Keratinocyte (primary cell): ENCODE results near the gene MED29. TPM values are rescaled to one million over a fixed set of nuclear protein-coding genes. Genes with fewer than 3 reads are reported as not detected.

Experiments used
- DNase-seq: peaks from one replicate; pipeline ENCODE4 v3.0.0-alpha.2; 2011; ENCODE audit warnings: low read depth, missing footprints, low spot score
- FAIRE-seq: peaks from 2 replicates; lab custom pipeline; 2011; peaks lifted over from hg19 to GRCh38; lab: Jason Lieb, UNC
- H2AFZ ChIP-seq: 2 replicates; pipeline ENCODE4 v1.6.0; 2012; ENCODE audit warnings: low read length, control low read depth, inconsistent platforms; ENCODE audit not compliant: control insufficient read depth
- H3K27ac ChIP-seq: 2 replicates; pipeline ENCODE4 v1.5.1; 2011; ENCODE audit warnings: low read length; ENCODE audit not compliant: control insufficient read depth, insufficient read depth
- H3K27me3 ChIP-seq: 3 replicates; pipeline ENCODE4 v1.6.0; 2011; ENCODE audit warnings: low read length; ENCODE audit not compliant: control insufficient read depth, insufficient read depth; ENCODE audit errors: extremely low read depth
- H3K36me3 ChIP-seq, 2 experiments: 2 replicates in 1 of 2; 3 replicates in 1 of 2; pipeline ENCODE4 v1.5.1; 2011; ENCODE audit warnings: low read length in 2 of 2, mild to moderate bottlenecking in 1 of 2; ENCODE audit not compliant: control insufficient read depth in 2 of 2, insufficient read depth in 2 of 2; ENCODE audit errors: extremely low read depth in 1 of 2
- H3K4me1 ChIP-seq: 3 replicates; pipeline ENCODE4 v1.5.1; 2011; ENCODE audit warnings: low read length; ENCODE audit not compliant: control insufficient read depth, insufficient read depth; ENCODE audit errors: extremely low read depth
- H3K4me2 ChIP-seq: 3 replicates; pipeline ENCODE4 v1.6.0; 2011; ENCODE audit warnings: low read depth, low read length; ENCODE audit not compliant: control insufficient read depth, insufficient read depth; ENCODE audit errors: extremely low read depth
- H3K4me3 ChIP-seq, 3 experiments: fragments of 200-600 bp in 1 of 3; sonication (generic) in 1 of 3; 2 replicates in 2 of 3; 3 replicates in 1 of 3; pipeline ENCODE4 v1.5.1; 2011 to 2016; ENCODE audit warnings: low read length in 3 of 3, mild to moderate bottlenecking in 3 of 3, control low read depth in 2 of 3, inconsistent platforms in 1 of 3, low read depth in 1 of 3, mixed read lengths in 1 of 3, mixed run types in 1 of 3, moderate library complexity in 1 of 3; ENCODE audit not compliant: control insufficient read depth in 2 of 3, insufficient read depth in 2 of 3; ENCODE audit errors: extremely low read depth in 1 of 3
- H3K79me2 ChIP-seq: 2 replicates; pipeline ENCODE4 v1.6.0; 2012; ENCODE audit warnings: low read length; ENCODE audit not compliant: control insufficient read depth, insufficient read depth
- H3K9ac ChIP-seq: 3 replicates; pipeline ENCODE4 v1.6.0; 2011; ENCODE audit warnings: low read length; ENCODE audit not compliant: control insufficient read depth, insufficient read depth; ENCODE audit errors: extremely low read depth
- H3K9me1 ChIP-seq: 3 replicates; pipeline ENCODE4 v1.6.0; 2011; ENCODE audit warnings: low read length; ENCODE audit not compliant: control insufficient read depth, insufficient read depth; ENCODE audit errors: extremely low read depth
- H3K9me3 ChIP-seq: 2 replicates; pipeline ENCODE4 v1.5.1; 2012; ENCODE audit warnings: low read depth, low read length; ENCODE audit not compliant: control insufficient read depth
- H4K20me1 ChIP-seq: 3 replicates; pipeline ENCODE4 v1.6.0; 2011; ENCODE audit warnings: low read length; ENCODE audit not compliant: control insufficient read depth, insufficient read depth; ENCODE audit errors: extremely low read depth
- CTCF ChIP-seq, 3 experiments: IDR thresholded peaks in 1 of 3; conservative IDR thresholded peaks in 1 of 3; optimal IDR thresholded peaks in 1 of 3; 2 replicates in 2 of 3; 3 replicates in 1 of 3; pipeline versions ENCODE3 to v1.5.1; 2011; ENCODE audit warnings: low read length in 3 of 3, mild to moderate bottlenecking in 3 of 3, moderate library complexity in 2 of 3, control low read depth in 1 of 3, inconsistent platforms in 1 of 3; ENCODE audit not compliant: insufficient read depth in 2 of 3; ENCODE audit errors: extremely low read depth in 1 of 3
- EZH2 ChIP-seq: IDR thresholded peaks from one replicate; pipeline ENCODE4 v1.6.1; 2012; ENCODE audit warnings: inconsistent platforms, mild to moderate bottlenecking, low read length, moderate library complexity
- dilution Hi-C: fragments of 300-500 bp; cut with MboI; formaldehyde crosslinking; loops from one replicate; pipeline ENCODE4 v1.7.0; 2020; ENCODE audit warnings: low sequenced_read_pairs; ENCODE audit not compliant: extremely low pct_ligation_motif_present
- polyA plus RNA-seq, 5 experiments: library from polyadenylated mRNA; depleted of rRNA in 3 of 5; stranded (reverse) in 3 of 5; stranded (forward) in 1 of 5; unstranded in 1 of 5; fragments of >200 nt; gene quantifications; 1 replicate in 1 of 5; 2 replicates in 3 of 5; 3 replicates in 1 of 5; pipeline versions ENCODE4 v1.2.1 to v1.2.3, GENCODE V29; 2011 to 2012; ENCODE audit warnings: missing spikeins in 2 of 5, low read depth in 1 of 5, low replicate concordance in 1 of 5

MED29 gene
- polyA plus RNA-seq, 1 donor (not counting 4 experiments of a cell fraction or from before 2014, with no cell fraction given) = 14.7 TPM

DNA sequence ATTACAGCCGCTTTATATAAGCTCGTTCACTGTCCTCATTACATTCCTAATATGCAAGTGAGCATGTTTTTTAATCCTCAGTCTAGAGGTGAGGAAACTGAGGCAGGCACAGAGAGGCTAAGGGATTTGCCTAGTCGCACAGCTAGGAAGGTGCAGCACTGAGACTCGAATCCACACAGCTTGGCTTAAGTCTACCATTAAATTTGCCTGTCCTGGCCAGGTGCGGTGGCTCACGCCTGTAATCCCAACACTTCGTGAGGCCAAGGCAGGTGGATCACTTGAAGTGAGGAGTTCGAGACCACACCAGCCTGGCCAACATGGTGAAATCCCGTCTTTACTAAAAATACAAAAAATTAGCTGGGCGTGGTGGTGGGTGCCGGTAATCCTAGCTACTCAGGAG is 36.5 kb downstream of the MED29 start:
- no peak for FAIRE-seq
- H3K4me1 ChIP-seq = peaks cover 4% of the 10 kb centered on the region

GRCh38 chr19:39428283-39429112 is 37.3 kb downstream of the MED29 start:
- no peak overlapping the region for H3K9ac ChIP-seq
- no peak for TF ChIP-seq EZH2
- no peaks in the 10 kb centered on the region for H3K9me3 ChIP-seq
- H3K9me1 ChIP-seq = peaks cover 3% of the 10 kb centered on the region
- H3K36me3 ChIP-seq = peaks cover 10 to 15% of the 10 kb centered on the region in 2 experiments
- H3K79me2 ChIP-seq = peaks cover 6% of the 10 kb centered on the region
- no peak overlapping the region for H3K4me3 ChIP-seq
- H3K4me1 ChIP-seq = peaks cover 4% of the 10 kb centered on the region
- DNase-seq (no peak), FAIRE-seq (no peak)
- no peak overlapping the region for H3K4me2 ChIP-seq
- dilution Hi-C loops = no loop called here
- peaks cover 5% of the 10 kb centered on the region for H4K20me1 ChIP-seq
- no peak overlapping the region for H3K27ac ChIP-seq
- H3K27me3 ChIP-seq = no peaks in the 10 kb centered on the region
- no peak overlapping the region for H2AFZ ChIP-seq

More for the DNA sequence above, 36.5 kb downstream of the MED29 start:
- Histone ChIP-seq H3K36me3 (peaks cover 2 to 8% of the 10 kb centered on the region in 2 experiments), H3K9me3 (no peaks in the 10 kb centered on the region), H3K4me2 (no peak overlapping the region), H2AFZ (no peak overlapping the region), H3K9me1 (peaks cover 3% of the 10 kb centered on the region), H3K4me3 (no peak overlapping the region), H4K20me1 (peaks cover 3% of the 10 kb centered on the region), H3K27me3 (no peaks in the 10 kb centered on the region), H3K79me2 (no peaks in the 10 kb centered on the region), H3K27ac (no peak overlapping the region), H3K9ac (no peak overlapping the region)
- dilution Hi-C loops = no loop called here
- no peak for DNase-seq
- no peak for TF ChIP-seq CTCF (optimal IDR thresholded peaks at IDR 0.05 in 1 of 3, IDR thresholded peaks at IDR 0.05 in 1 of 3, conservative IDR thresholded peaks at IDR 0.05 in 1 of 3; ENCODE audit: extremely low read depth in 1 of 3, insufficient read depth in 2 of 3, low read length in 3 of 3)
- TF ChIP-seq EZH2 = no peak
